Measurements from ENCODE around the gene PCDHGB2. TPM values are rescaled to one million over a fixed set of nuclear protein-coding genes. Genes with fewer than 3 reads are reported as not detected.
"Not testable (repeated sequence)": the region's sequence is repeated elsewhere in the genome, so short reads cannot be mapped to it uniquely, and the experiment has no call there.

PCDHGB2 gene
- total RNA-seq, 1 donor from 2014 or later = 2.1 TPM

GRCh38 chr5:141383345-141383744, 23.6 kb downstream of the PCDHGB2 start:
- Histone ChIP-seq H3K4me3 (ENCODE audit: low read length in 3 of 3) (peak overlapping the region; percentile 58 to 69 (median 61)), H3K4me1 (ENCODE audit: control insufficient read depth in 3 of 3, insufficient read depth in 3 of 3, low read length in 3 of 3) (peaks cover 0 to 6% (median 0%) of the 10 kb centered on the region in 3 donors), H3K9me3 (ENCODE audit: control insufficient read depth in 3 of 3, low read length in 3 of 3) (peaks cover 8 to 25% (median 17%) of the 10 kb centered on the region in 3 donors), H3K27me3 (ENCODE audit: control insufficient read depth in 3 of 3, insufficient read depth in 3 of 3, low read length in 3 of 3) (peaks cover 0 to 4% (median 0%) of the 10 kb centered on the region in 3 donors), H3K36me3 (ENCODE audit: control insufficient read depth in 3 of 3, insufficient read depth in 3 of 3, low read length in 3 of 3) (no peaks in the 10 kb centered on the region), H3K9ac (ENCODE audit: low read depth in 1 of 3, low read length in 3 of 3) (no peak overlapping the region), H3K27ac (ENCODE audit: low read depth, low read length) (no peak overlapping the region)

DNA sequence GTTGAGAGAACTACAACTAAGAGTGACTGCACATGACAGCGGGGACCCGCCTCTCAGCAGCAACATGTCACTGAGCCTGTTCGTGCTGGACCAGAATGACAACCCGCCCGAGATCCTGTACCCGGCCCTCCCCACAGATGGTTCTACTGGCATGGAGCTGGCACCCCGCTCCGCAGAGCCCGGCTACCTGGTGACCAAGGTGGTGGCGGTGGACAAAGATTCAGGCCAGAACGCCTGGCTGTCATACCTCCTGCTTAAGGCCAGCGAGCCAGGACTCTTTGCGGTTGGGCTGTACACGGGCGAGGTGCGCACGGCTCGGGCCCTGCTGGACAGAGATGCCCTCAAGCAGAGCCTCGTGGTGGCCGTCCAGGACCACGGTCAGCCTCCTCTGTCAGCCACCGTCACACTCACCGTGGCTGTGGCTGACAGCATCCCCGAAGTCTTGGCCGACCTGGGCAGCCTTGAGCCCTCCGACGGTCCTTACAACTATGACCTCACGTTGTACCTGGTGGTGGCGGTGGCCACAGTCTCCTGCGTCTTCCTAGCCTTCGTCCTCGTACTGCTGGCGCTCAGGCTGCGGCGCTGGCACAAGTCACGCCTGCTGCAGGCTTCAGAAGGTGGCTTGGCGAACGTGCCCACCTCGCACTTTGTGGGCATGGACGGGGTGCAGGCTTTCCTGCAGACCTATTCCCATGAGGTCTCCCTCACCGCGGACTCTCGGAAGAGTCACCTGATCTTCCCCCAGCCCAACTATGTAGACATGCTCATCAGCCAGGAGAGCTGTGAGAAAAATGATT, 24.9 kb downstream of the PCDHGB2 start:
- Histone ChIP-seq H3K9ac (ENCODE audit: low read depth in 1 of 3, low read length in 3 of 3) (no peak overlapping the region), H3K36me3 (ENCODE audit: control insufficient read depth in 3 of 3, insufficient read depth in 3 of 3, low read length in 3 of 3) (peaks cover 0 to 1% (median 0%) of the 10 kb centered on the region in 3 donors), H3K4me1 (ENCODE audit: control insufficient read depth in 3 of 3, insufficient read depth in 3 of 3, low read length in 3 of 3) (peaks cover 0 to 13% (median 0%) of the 10 kb centered on the region in 3 donors), H3K4me3 (ENCODE audit: low read length in 3 of 3) (peak overlapping the region in 1 of 3 donors; percentile 33), H3K27ac (ENCODE audit: low read depth, low read length) (no peak overlapping the region), H3K27me3 (ENCODE audit: control insufficient read depth in 3 of 3, insufficient read depth in 3 of 3, low read length in 3 of 3) (peaks cover 0 to 6% (median 0%) of the 10 kb centered on the region in 3 donors), H3K9me3 (ENCODE audit: control insufficient read depth in 3 of 3, low read length in 3 of 3) (peaks cover 11 to 28% (median 26%) of the 10 kb centered on the region in 3 donors)

DNA sequence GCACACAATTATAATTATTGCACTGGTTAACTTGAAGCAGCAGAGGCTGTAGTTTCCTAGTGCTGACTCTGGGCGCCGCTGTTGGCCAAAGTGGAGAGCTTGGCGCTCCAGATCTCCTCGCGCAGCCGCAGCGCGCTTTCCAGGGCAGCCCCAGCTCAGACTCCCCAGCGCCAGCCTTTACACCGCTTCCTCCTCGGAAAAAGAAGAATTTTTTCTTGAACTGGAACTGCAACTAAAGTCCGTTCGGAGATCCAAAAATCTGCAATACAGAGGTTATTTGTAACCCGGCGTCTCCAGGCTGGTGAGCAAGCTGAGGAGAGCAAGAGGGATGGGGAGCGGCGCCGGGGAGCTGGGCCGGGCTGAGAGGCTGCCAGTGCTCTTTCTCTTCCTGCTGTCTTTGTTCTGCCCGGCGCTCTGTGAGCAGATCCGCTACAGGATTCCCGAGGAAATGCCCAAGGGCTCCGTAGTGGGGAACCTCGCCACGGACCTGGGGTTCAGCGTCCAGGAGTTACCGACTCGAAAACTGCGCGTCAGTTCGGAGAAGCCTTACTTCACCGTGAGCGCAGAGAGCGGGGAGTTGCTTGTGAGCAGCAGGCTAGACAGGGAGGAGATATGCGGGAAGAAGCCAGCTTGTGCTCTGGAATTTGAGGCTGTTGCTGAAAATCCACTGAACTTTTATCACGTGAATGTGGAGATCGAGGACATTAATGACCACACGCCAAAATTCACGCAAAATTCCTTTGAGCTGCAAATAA, 27.9 kb downstream of the PCDHGB2 start, which contains the start of gene PCDHGB4:
TSS of gene PCDHGB4 (plus strand) at position 142 of the 755 bp plus-strand sequence. CDS start at position 329, 187 bp downstream.
- Histone ChIP-seq H3K27me3 (ENCODE audit: control insufficient read depth in 3 of 3, insufficient read depth in 3 of 3, low read length in 3 of 3) (peaks cover 0 to 10% (median 2%) of the 10 kb centered on the region in 3 donors), H3K4me3 (ENCODE audit: low read length in 3 of 3) (peak within 1 kb of the TSS; percentile 45 to 59 (median 49)), H3K4me1 (ENCODE audit: control insufficient read depth in 3 of 3, insufficient read depth in 3 of 3, low read length in 3 of 3) (peaks cover 0 to 14% (median 0%) of the 10 kb centered on the region in 3 donors), H3K9me3 (ENCODE audit: control insufficient read depth in 3 of 3, low read length in 3 of 3) (peaks cover 14 to 36% (median 29%) of the 10 kb centered on the region in 3 donors)
- not testable (repeated sequence) for H3K9ac ChIP-seq (ENCODE audit: low read depth in 1 of 3, low read length in 3 of 3); H3K27ac ChIP-seq (ENCODE audit: low read depth, low read length); H3K36me3 ChIP-seq (ENCODE audit: control insufficient read depth in 3 of 3, insufficient read depth in 3 of 3, low read length in 3 of 3)

DNA sequence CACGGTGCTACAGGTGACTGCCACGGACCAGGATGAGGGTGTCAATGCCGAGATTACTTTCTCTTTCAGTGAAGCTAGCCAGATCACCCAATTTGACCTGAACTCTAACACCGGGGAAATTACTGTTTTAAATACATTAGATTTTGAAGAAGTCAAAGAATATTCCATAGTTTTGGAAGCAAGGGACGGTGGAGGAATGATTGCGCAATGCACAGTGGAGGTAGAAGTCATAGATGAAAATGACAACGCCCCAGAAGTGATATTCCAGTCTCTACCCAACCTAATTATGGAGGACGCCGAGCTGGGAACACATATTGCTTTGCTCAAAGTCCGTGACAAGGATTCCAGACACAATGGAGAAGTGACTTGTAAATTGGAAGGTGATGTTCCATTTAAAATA, 28.9 kb downstream of the PCDHGB2 start:
- peaks cover 12 to 31% (median 29%) of the 10 kb centered on the region in 3 donors for H3K9me3 ChIP-seq (ENCODE audit: control insufficient read depth in 3 of 3, low read length in 3 of 3)
- H3K27ac ChIP-seq (ENCODE audit: low read depth, low read length) = no peak overlapping the region
- H3K4me1 ChIP-seq (ENCODE audit: control insufficient read depth in 3 of 3, insufficient read depth in 3 of 3, low read length in 3 of 3) = peaks cover 0 to 12% (median 0%) of the 10 kb centered on the region in 3 donors
- H3K4me3 ChIP-seq (ENCODE audit: low read length in 3 of 3) = peak overlapping the region; percentile 37 to 59 (median 45)
- peaks cover 0 to 14% (median 4%) of the 10 kb centered on the region in 3 donors for H3K27me3 ChIP-seq (ENCODE audit: control insufficient read depth in 3 of 3, insufficient read depth in 3 of 3, low read length in 3 of 3)
- H3K36me3 ChIP-seq (ENCODE audit: control insufficient read depth in 3 of 3, insufficient read depth in 3 of 3, low read length in 3 of 3) = peaks cover 0 to 6% (median 0%) of the 10 kb centered on the region in 3 donors
- no peak overlapping the region for H3K9ac ChIP-seq (ENCODE audit: low read depth in 1 of 3, low read length in 3 of 3)

DNA sequence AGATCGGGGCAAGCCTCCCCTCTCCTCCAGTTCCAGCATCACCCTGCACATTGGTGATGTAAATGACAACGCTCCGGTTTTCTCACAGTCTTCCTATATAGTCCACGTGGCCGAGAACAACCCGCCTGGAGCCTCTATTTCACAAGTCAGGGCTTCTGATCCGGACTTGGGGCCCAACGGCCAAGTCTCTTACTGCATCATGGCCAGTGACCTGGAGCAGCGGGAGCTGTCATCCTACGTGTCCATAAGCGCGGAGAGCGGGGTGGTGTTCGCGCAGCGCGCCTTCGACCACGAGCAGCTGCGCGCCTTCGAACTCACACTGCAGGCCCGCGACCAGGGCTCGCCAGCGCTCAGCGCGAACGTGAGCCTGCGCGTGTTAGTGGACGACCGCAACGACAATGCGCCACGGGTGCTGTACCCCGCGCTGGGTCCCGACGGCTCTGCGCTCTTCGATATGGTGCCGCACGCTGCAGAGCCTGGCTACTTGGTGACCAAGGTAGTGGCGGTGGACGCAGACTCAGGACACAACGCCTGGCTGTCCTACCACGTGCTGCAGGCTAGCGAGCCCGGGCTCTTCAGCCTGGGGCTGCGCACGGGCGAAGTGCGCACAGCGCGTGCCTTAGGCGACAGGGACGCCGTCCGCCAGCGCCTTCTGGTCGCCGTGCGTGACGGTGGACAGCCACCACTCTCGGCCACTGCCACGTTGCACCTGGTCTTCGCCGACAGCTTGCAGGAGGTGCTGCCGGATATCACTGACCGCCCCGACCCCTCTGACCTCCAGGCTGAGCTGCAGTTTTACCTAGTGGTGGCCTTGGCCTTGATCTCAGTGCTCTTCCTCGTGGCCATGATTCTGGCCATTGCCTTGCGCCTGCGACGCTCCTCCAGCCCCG, 29.6 kb downstream of the PCDHGB2 start:
- Histone ChIP-seq H3K27me3 (ENCODE audit: control insufficient read depth in 3 of 3, insufficient read depth in 3 of 3, low read length in 3 of 3) (peaks cover 0 to 14% (median 6%) of the 10 kb centered on the region in 3 donors), H3K9me3 (ENCODE audit: control insufficient read depth in 3 of 3, low read length in 3 of 3) (peaks cover 12 to 34% (median 30%) of the 10 kb centered on the region in 3 donors)

DNA sequence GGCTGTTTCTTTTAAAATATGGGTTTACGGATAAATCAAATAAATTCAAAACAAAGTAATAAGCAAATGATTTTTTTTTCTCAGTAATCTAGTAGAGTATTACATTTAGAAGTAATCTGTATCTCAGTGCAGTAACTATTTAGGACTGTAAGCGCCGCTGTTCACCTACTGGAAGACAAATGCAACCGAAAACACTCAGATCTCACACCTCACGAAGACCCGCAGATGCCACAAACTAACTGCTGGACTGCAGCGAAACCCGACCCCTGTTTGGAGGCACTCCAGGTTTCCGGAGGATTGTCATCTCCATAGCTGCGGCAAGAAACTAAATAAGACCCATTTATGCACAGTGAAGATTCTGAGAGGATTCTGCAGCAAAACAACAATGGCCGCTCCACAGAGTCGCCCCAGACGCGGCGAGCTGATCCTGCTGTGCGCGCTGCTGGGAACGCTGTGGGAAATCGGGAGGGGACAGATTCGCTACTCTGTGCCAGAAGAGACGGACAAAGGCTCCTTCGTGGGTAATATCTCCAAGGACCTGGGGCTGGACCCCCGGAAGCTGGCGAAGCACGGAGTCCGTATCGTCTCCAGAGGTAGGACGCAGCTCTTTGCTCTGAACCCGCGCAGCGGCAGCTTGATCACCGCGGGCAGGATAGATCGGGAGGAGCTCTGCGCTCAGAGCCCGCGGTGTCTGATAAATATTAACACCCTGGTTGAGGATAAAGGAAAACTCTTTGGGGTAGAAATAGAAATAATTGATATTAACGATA, 32.8 kb downstream of the PCDHGB2 start, which contains the start of gene PCDHGA8:
TSS of gene PCDHGA8 (plus strand) at position 205 of the 770 bp plus-strand sequence. CDS start at position 386, 181 bp downstream.
- Histone ChIP-seq H3K27me3 (ENCODE audit: control insufficient read depth in 3 of 3, insufficient read depth in 3 of 3, low read length in 3 of 3) (peaks cover 0 to 18% (median 12%) of the 10 kb centered on the region in 3 donors), H3K36me3 (ENCODE audit: control insufficient read depth in 3 of 3, insufficient read depth in 3 of 3, low read length in 3 of 3) (peaks cover 0 to 6% (median 0%) of the 10 kb centered on the region in 3 donors), H3K4me3 (ENCODE audit: low read length in 3 of 3) (peak within 1 kb of the TSS in 2 of 3 donors; percentile 44 to 49), H3K9ac (ENCODE audit: low read depth in 1 of 3, low read length in 3 of 3) (no peak within 1 kb of the TSS), H3K27ac (ENCODE audit: low read depth, low read length) (no peak within 1 kb of the TSS), H3K9me3 (ENCODE audit: control insufficient read depth in 3 of 3, low read length in 3 of 3) (peaks cover 12 to 31% (median 20%) of the 10 kb centered on the region in 3 donors), H3K4me1 (ENCODE audit: control insufficient read depth in 3 of 3, insufficient read depth in 3 of 3, low read length in 3 of 3) (peaks cover 0 to 15% (median 0%) of the 10 kb centered on the region in 3 donors)

More for the DNA sequence above, 29.6 kb downstream of the PCDHGB2 start:
- Histone ChIP-seq H3K36me3 (ENCODE audit: control insufficient read depth in 3 of 3, insufficient read depth in 3 of 3, low read length in 3 of 3) (peaks cover 0 to 6% (median 0%) of the 10 kb centered on the region in 3 donors), H3K27ac (ENCODE audit: low read depth, low read length) (no peak overlapping the region), H3K9ac (ENCODE audit: low read depth in 1 of 3, low read length in 3 of 3) (no peak overlapping the region), H3K4me3 (ENCODE audit: low read length in 3 of 3) (peak overlapping the region; percentile 17 to 59 (median 41)), H3K4me1 (ENCODE audit: control insufficient read depth in 3 of 3, insufficient read depth in 3 of 3, low read length in 3 of 3) (peaks cover 0 to 12% (median 0%) of the 10 kb centered on the region in 3 donors)

GRCh38 chr5:141393267-141393666, 33.5 kb downstream of the PCDHGB2 start:
- no peak overlapping the region for H3K27ac ChIP-seq (ENCODE audit: low read depth, low read length)
- H3K36me3 ChIP-seq (ENCODE audit: control insufficient read depth in 3 of 3, insufficient read depth in 3 of 3, low read length in 3 of 3) = peaks cover 0 to 6% (median 0%) of the 10 kb centered on the region in 3 donors
- H3K9ac ChIP-seq (ENCODE audit: low read depth in 1 of 3, low read length in 3 of 3) = no peak overlapping the region
- H3K4me3 ChIP-seq (ENCODE audit: low read length in 3 of 3) = peak overlapping the region in 1 of 3 donors; percentile 49
- peaks cover 12 to 29% (median 19%) of the 10 kb centered on the region in 3 donors for H3K9me3 ChIP-seq (ENCODE audit: control insufficient read depth in 3 of 3, low read length in 3 of 3)
- peaks cover 0 to 15% (median 0%) of the 10 kb centered on the region in 3 donors for H3K4me1 ChIP-seq (ENCODE audit: control insufficient read depth in 3 of 3, insufficient read depth in 3 of 3, low read length in 3 of 3)
- peaks cover 0 to 18% (median 12%) of the 10 kb centered on the region in 3 donors for H3K27me3 ChIP-seq (ENCODE audit: control insufficient read depth in 3 of 3, insufficient read depth in 3 of 3, low read length in 3 of 3)

DNA sequence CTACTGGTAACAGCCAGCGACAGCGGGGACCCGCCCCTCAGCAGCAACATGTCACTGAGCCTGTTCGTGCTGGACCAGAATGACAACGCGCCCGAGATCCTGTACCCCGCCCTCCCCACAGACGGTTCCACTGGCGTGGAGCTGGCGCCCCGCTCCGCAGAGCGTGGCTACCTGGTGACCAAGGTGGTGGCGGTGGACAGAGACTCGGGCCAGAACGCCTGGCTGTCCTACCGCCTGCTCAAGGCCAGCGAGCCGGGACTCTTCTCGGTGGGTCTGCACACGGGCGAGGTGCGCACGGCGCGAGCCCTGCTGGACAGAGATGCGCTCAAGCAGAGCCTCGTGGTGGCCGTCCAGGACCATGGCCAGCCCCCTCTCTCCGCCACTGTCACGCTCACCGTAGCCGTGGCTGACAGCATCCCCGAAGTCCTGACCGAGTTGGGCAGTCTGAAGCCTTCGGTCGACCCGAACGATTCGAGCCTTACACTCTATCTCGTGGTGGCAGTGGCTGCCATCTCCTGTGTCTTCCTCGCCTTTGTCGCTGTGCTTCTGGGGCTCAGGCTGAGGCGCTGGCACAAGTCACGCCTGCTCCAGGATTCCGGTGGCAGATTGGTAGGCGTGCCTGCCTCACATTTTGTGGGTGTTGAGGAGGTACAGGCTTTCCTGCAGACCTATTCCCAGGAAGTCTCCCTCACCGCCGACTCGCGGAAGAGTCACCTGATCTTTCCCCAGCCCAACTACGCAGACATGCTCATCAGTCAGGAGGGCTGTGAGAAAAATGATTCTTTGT, 34.8 kb downstream of the PCDHGB2 start:
- Histone ChIP-seq H3K9me3 (ENCODE audit: control insufficient read depth in 3 of 3, low read length in 3 of 3) (peaks cover 13 to 29% (median 20%) of the 10 kb centered on the region in 3 donors), H3K4me3 (ENCODE audit: low read length in 3 of 3) (peak overlapping the region in 1 of 3 donors; percentile 31), H3K27me3 (ENCODE audit: control insufficient read depth in 3 of 3, insufficient read depth in 3 of 3, low read length in 3 of 3) (peaks cover 0 to 18% (median 12%) of the 10 kb centered on the region in 3 donors), H3K4me1 (ENCODE audit: control insufficient read depth in 3 of 3, insufficient read depth in 3 of 3, low read length in 3 of 3) (peaks cover 0 to 16% (median 5%) of the 10 kb centered on the region in 3 donors)
- not testable (repeated sequence) for H3K27ac ChIP-seq (ENCODE audit: low read depth, low read length); H3K36me3 ChIP-seq (ENCODE audit: control insufficient read depth in 3 of 3, insufficient read depth in 3 of 3, low read length in 3 of 3); H3K9ac ChIP-seq (ENCODE audit: low read depth in 1 of 3, low read length in 3 of 3)

Data from skeletal muscle tissue (tissue), 4 donors.